Measurements from ENCODE around the gene ZNF804A. TPM values are rescaled to one million over a fixed set of nuclear protein-coding genes. Genes with fewer than 3 reads are reported as not detected.

The ZNF804A gene
- total and polyA plus RNA-seq, 12 donors = 0.03 to 0.12 (median 0.07) TPM; not detected in 9

DNA sequence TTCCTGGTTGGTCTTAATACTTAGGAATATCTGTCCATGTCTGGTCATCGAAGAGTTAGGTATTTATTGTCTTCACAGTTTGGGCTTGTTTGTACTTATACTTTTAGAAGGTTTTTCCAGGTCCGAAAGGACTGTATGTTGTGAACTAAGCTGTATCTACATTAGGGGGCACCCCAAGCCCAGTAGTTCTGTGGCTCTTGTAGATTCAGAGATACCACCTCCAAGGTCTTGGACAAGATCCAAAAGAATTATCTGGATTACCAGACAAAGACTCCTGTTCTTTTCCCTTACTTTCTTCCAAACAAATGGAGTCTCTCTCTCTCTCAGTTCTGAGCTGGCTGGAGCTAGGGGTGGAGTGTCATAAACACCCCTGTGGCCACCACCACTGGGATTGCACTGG is 328.7 kb downstream of the ZNF804A start:
- Histone ChIP-seq H3K27me3 (no peaks in the 10 kb centered on the region), H3K27ac (no peak overlapping the region), H3K9me3 (peaks cover 0 to 43% (median 16%) of the 10 kb centered on the region in 11 donors), H3K4me1 (no peaks in the 10 kb centered on the region), H3K36me3 (no peaks in the 10 kb centered on the region), H3K4me3 (no peak overlapping the region)
- DNase-seq (no peak), ATAC-seq (no peak)
- intact Hi-C loops (cut with DNase I) = no loop called here
- TF ChIP-seq, protein P1, sequence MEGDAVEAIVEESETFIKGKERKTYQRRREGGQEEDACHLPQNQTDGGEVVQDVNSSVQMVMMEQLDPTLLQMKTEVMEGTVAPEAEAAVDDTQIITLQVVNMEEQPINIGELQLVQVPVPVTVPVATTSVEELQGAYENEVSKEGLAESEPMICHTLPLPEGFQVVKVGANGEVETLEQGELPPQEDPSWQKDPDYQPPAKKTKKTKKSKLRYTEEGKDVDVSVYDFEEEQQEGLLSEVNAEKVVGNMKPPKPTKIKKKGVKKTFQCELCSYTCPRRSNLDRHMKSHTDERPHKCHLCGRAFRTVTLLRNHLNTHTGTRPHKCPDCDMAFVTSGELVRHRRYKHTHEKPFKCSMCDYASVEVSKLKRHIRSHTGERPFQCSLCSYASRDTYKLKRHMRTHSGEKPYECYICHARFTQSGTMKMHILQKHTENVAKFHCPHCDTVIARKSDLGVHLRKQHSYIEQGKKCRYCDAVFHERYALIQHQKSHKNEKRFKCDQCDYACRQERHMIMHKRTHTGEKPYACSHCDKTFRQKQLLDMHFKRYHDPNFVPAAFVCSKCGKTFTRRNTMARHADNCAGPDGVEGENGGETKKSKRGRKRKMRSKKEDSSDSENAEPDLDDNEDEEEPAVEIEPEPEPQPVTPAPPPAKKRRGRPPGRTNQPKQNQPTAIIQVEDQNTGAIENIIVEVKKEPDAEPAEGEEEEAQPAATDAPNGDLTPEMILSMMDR (IDR thresholded peaks at IDR 0.05) = no peak
- 86 to 87% methylated on average over 2 of the region's 2 CpGs for WGBS, 2 donors

DNA sequence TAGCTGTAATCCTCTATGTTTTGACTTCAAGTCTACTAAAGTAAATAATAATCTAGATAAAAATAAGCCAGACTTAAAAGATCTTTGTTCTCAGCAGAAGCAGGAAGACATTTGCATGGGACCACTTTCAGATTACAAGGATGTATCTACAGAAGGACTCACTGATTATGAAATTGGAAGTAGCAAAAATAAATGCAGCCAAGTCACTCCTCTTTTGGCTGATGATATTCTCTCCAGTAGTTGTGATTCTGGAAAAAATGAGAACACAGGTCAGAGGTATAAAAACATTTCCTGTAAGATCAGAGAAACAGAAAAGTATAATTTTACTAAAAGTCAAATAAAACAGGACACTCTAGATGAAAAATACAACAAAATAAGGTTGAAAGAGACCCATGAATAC is 338.4 kb downstream of the ZNF804A start:
- no peak for ATAC-seq
- H3K4me1 ChIP-seq = no peaks in the 10 kb centered on the region
- no peak overlapping the region for H3K4me3 ChIP-seq
- peaks cover 0 to 5% (median 0%) of the 10 kb centered on the region in 11 donors for H3K9me3 ChIP-seq
- intact Hi-C loops (cut with DNase I) = no loop called here
- no peak overlapping the region for H3K27ac ChIP-seq
- no peaks in the 10 kb centered on the region for H3K27me3 ChIP-seq
- TF ChIP-seq, protein P1 (IDR thresholded peaks at IDR 0.05) = no peak
- H3K36me3 ChIP-seq = no peaks in the 10 kb centered on the region
- DNase-seq = no peak

- ATAC-seq = no peak
- intact Hi-C loops (cut with DNase I) = no loop called here
- TF ChIP-seq, protein P1 (IDR thresholded peaks at IDR 0.05) = no peak
- no peaks in the 10 kb centered on the region for H3K36me3 ChIP-seq
- H3K4me3 ChIP-seq = no peak overlapping the region
- no peak for DNase-seq
- H3K27ac ChIP-seq = no peak overlapping the region
- 60 to 68% methylated on average over 5 of the region's 5 CpGs for WGBS, 2 donors
- H3K4me1 ChIP-seq = no peaks in the 10 kb centered on the region
- no peaks in the 10 kb centered on the region for H3K27me3 ChIP-seq
- peaks cover 0 to 5% (median 0%) of the 10 kb centered on the region in 11 donors for H3K9me3 ChIP-seq
These were observed 340.1 kb downstream of the ZNF804A start for GRCh38 chr2:184938221-184938985.

GRCh38 chr2:184945326-184945725 is 347.0 kb downstream of the ZNF804A start:
- no peaks in the 10 kb centered on the region for H3K36me3 ChIP-seq
- DNase-seq = no peak

More at GRCh38 chr2:184945326-184945725, 347.0 kb downstream of the ZNF804A start:
- H3K27ac ChIP-seq = no peak overlapping the region
- ATAC-seq = no peak
- 53 to 55% methylated on average over 4 of the region's 4 CpGs for WGBS, 2 donors
- peaks cover 0 to 6% (median 0%) of the 10 kb centered on the region in 11 donors for H3K9me3 ChIP-seq
- H3K27me3 ChIP-seq = no peaks in the 10 kb centered on the region
- intact Hi-C loops (cut with DNase I) = no loop called here
- no peak overlapping the region for H3K4me3 ChIP-seq
- TF ChIP-seq, protein P1 (IDR thresholded peaks at IDR 0.05) = no peak
- no peaks in the 10 kb centered on the region for H3K4me1 ChIP-seq

All from heart right ventricle (tissue), 16 donors.